Dermis blood vessel endothelial cell (primary cell): Measurements from ENCODE around the gene BRINP3. TPM values are rescaled to one million over a fixed set of nuclear protein-coding genes. Genes with fewer than 3 reads are reported as not detected.
A peak's percentile ranks its signal among the peaks of the same experiment; 100 is the strongest.
"Not testable (repeated sequence)": the region's sequence is repeated elsewhere in the genome, so short reads cannot be mapped to it uniquely, and the experiment has no call there.

Experiments
- DNase-seq: peaks from one replicate; pipeline ENCODE4 v3.0.0; 2010
- total RNA-seq: library from RNA; depleted of rRNA; stranded (reverse); fragments of >200 nt; gene quantifications from 2 replicates; pipeline ENCODE4 v1.2.3, GENCODE V29; 2014

The BRINP3 gene
- not detected in 2 replicates for total RNA-seq

DNA sequence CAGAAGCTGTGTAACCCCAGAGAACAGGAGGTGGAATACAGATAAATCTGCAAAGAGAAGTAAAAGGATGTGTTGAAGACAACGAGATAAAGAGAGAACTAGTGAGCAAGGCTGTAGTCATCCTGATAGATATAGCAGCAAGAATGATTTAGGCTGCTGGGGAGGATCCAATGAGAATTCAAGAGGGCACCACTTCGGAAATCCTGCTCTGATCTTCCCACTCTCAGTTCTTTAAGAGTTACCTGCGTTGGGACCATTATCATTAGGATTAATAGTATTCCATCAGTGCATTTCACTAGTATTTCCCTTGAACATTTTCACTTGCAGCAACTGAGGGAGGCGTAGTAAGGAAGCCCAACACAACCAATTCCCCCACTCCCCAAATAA is at the start of gene BRINP3:
Gene BRINP3, minus strand, starts transcription at position 103 of the 387 bp plus-strand sequence.
- DNase-seq: no peak

DNA sequence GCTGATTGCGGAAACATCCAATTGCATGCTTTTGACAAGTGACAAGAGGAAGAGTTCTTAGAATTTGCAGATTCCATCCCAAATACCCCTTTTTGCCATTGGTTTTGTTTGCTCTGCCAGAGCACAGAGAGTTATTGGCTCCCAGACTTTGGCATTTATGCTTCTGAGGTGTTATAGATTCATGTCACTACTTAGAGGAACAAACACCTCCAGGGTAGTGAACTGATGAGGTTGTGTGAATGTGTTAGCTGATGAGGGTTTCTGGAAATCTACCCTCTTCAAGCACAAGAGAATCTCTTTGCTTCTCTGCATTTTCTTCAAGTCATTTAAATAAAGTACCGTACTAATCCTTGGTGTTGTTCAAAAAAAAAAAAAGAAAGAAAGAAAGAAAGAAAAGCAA is 33.9 kb upstream of the BRINP3 start:
- no peak for DNase-seq

DNA sequence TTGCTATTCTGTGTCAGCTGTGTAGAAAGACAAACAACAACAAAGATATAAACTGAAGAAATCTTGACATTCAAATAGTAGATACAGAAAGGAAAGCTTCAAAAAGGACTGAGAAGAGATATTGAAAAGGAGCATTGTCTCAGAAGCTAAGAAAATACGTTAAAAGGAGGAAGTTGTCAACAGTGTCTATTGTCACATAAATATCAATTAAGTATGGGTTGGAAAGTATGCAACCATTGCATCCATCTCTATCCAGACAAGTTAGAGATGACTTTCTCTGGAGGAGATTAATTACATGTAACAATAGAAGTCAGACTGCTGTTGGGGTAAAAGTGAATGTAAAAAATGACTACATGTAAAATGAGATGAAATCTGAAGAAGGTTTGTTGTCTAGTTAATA is 29.7 kb upstream of the BRINP3 start:
- no peak for DNase-seq

DNA sequence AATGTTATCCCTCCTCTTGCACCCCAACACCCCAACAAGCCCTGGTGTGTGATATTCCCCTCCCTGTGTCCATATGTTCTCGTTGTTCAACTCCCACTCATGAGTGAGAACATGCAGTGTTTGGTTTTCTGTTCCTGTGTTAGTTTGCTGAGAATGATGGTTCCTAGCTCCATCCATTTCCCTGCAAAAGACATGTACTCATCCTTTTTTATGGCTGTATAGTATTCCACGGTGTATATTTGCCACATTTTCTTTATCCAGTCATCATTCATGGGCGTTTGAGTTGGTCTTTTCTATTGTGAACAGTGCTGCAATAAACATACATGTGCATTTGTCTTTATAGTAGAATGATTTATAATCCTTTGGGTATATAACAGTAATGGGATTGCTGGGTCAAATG is 26.9 kb upstream of the BRINP3 start:
- not testable (repeated sequence) for DNase-seq

DNA sequence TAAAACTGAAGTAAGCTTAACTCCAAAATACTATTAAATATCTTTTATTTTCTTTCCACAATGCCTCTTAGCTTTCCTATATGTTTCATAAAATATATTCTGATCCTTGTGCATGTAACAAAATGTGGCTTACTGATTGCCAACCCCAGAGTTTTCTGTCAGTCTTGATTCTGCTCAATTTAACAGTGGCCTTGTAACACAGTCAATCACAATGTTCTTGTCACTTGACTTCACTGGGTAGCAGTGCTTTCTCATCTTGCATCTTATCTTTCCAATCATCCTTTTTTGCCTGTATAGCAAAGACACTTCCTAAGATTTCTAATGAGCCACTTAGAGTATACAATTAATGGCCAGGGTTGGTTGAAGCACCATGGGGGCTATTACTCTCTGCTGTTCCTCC is 19.9 kb upstream of the BRINP3 start:
- no peak for DNase-seq

DNA sequence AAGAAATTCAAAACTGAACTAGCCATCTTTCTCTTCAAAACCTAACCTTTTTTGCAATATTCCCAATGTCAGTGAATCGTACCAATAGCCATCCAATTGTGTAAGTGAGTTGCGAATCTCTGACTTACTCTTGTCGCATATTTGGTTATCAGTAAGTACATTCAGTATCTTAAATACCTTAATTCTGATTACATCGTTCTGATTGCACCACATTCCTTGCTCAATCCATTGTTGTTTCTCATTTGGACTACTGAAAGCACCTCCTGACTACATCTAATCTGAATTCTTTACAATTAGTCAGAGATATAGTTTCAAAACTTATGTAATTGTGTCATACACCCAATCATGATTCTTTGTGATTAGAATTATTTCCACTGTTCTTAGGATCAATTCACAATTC is 16.8 kb upstream of the BRINP3 start:
- no peak for DNase-seq

DNA sequence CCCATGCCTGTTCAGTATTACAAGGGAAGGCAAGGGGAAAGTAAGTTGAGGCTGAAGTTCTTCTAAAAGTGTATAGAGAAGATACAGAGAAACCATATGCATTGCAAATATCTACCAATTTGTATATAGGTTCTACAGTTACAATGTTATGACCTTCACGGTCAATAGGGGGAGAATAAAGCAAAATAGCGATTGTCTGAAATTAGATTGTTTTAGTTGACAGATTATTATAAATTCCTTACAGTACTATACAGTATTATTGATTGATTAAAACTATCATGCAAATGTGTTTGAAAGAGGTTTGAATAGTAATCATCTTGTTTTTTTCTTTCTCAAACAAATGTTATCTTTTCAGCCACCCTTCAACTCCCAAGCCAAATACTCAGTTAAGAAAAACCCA is 13.7 kb upstream of the BRINP3 start:
- no peak for DNase-seq

DNA sequence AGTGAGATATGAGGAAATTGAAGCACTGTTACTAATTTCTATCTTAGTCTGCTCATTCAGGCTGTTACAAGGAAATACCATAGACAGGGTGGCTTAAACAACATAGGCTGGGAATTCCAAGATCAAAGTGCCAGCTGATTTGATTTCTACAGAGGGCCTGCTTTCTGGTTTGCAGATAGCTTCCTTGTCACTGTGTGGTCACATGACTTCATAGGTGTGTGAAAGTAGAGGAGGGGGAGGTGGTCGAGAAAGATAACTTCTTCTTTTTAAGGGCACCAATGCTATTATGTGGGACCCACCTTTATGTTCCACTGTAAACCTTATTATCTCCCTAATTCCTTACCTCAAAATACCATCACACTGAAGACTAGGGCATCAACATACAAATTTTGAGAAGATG is 6.4 kb upstream of the BRINP3 start:
- no peak for DNase-seq

DNA sequence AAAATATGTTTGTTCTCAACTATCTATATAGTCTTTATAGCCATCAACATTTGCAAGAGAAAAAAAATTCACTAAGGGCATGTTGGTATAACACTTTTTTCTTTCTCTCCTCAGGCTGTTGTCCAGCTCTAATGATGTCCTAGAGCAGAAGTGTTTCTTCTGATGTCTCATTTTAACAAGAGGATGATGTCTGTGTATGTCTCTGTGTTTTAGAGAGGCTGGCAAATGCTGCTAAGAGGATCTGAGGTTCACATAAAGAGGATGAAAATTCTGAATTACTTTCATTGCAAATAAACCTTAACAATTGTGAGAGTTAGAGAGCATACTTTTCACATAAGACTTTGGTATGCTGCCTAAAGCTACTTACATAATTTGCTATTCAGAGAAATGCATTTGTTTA is 2.6 kb upstream of the BRINP3 start:
- no peak for DNase-seq

DNA sequence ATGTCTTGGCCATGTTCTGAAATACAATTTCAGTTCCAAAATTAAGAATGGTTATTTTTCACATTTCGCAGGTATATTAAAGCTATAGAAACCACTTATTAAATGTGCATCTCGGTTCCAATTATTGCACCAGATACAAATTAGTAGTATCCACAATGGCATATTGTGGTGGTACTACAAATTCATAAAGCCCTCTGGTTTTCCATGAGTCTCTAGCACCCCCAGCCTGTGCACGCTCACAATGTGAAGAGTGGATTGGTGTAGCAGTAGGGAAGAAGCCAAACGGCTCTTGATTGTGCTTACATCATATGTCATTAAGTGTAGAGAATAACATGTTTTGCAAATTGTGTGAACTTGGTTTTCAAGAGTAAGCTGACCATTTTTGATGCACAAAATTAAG is 1.9 kb upstream of the BRINP3 start:
- DNase-seq: no peak

DNA sequence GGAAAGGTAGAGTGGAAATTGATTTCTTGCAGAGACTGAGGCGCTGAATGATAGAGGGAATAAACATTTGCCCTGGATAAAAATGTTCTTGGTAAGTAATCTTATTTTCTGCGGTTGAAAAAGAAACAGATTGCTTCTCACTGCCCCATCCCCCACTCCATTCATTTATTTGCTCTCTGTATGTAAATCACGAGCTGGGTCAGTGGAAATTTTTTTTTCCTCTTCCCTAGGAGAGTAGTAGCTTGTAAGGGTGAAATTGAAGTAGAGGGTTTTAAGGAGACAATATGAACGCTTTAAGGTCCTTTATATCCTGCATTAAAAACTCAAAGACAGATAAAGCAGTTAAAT is 1.4 kb upstream of the BRINP3 start:
- no peak for DNase-seq

DNA sequence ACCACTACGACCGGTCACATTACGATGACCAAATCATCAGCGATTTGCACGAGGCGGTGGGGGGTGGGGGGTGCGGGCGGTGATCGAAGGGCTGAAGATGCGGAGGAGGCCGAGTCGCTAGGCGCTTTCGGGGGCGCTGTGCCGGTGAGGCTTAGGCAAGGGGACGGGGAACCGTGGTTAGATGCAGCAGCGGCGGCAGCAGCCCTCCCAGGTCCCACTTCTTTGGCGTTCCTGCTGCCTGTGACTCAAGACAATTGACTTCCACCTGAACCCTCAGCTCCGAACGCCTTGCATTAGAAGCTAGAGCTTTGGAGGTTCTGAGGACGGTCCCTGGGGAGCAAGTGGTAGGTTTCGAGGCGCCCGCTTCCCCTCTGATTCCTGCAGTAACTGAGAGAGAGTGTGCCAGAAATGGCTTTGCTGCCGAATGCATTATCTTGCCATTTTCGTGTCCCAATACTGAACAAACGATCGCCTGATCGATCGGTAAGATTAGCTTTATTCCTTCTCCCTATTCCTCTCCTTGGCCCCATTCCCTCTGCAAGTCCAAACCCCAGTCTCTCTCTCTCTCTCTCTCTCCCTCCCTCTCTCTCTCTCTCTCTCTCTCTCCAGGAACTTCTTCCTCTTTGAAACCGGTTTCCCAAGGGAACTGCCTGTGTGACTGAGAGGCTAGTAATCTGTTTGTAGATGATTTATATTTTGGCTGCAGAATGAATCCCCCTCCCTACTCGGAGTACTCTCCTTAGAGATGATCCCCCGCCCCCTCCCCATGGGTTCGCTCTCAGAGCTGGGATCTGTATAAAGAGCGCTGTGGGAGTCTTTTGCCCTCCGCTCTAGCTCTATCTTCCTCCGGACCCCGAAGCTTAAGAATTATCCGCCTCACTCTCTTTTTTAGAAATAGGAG is 735 bp upstream of the BRINP3 start:
- peak; percentile 3 for DNase-seq

DNA sequence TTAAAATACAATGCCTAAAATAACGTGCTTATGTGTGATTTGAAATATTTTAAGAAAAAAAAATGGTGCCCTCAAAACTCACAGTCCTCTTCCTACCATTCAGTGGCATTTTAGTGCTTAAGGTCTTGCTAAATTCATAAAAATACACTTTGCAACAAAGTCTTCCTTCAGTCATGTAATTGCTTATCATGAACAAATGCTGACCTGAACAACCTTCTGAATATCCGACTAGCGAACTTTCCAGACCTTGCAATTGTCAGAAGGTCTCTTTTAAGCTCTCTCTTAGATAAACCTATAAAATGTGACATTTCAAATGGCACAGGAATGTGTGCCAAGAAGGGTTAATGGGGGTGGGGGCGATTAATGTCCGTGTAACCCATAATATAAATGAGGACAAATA is 858 bp downstream of the BRINP3 start:
- no peak for DNase-seq

DNA sequence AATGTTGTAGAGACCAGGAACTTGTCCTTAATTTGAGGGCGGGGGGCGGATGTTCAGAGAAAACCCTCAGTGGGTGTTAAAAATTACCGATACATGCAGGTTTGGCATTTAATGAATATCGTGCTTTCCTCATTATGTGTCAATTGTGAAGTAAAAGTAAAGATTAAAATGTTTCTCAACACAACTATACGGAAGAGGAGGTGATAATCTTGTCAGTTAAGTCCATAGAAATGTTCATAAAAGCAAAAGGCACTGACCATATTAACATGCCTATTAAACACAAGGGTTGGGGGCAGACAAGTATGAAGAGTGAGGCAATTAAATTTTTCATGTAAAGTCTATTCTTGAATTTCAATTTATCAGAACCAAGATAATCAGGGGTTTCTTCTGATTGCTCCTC is 1.3 kb downstream of the BRINP3 start:
- DNase-seq: no peak

DNA sequence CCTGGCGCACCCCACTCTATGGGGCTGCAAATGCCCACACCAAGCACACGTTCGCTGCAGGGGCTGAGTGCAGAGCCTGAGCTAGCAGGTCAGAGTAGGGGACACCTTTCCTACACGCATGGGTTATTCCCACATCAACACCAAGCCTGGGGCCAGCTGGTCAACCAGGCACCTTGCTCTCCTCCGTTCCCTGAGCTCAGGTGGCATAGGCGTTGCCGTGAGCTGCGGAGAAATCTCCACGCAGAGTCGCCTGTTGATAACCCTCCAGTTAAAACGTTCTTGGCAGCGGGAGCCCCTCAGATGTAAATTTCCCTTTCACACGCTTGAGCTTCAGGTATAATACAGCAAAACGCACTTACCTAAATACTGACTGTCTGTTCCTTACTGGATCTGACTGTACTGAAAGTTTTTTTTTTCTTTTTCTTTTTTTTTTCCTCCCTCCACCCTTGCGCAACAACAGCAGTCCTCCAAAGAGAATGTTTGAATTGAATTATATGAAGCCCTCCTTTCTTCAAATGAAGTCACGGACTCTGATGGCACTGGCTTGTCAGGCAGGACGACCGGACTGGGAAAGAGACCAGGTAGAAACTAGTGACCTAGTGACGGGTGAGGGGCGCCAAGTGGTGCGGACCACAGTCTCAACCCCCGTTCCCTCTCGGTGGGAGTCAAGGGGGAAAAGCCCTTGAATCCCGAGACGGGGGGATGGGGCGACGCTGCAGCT is 2.1 kb downstream of the BRINP3 start:
- DNase-seq: no peak

DNA sequence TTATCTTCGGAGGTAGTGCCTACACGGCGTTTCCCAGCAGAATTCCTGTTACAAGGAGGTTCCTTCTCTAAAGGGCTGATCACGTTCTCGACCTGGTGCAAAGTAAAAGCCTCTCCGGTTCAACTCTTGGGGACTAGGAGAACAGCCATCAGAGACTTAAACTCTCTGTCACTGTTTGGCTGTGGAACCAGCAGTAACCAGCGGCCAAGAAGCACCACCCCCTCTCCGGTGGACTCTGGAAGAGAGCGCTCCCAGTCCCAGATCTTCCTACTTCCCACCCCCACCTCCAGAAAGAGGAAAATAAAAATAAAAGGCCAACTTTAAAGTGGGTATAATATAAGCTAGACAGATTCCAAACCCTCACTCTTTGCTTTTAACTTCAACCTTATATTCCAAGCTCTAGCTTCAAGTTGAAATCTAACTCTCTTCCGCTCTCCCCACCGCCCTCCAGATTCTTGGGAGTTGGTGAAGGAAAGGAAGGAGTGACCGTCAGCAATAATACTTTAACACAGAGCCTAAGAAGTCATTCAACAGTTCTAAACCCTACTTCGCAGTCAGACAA is 2.9 kb downstream of the BRINP3 start:
- DNase-seq: no peak

DNA sequence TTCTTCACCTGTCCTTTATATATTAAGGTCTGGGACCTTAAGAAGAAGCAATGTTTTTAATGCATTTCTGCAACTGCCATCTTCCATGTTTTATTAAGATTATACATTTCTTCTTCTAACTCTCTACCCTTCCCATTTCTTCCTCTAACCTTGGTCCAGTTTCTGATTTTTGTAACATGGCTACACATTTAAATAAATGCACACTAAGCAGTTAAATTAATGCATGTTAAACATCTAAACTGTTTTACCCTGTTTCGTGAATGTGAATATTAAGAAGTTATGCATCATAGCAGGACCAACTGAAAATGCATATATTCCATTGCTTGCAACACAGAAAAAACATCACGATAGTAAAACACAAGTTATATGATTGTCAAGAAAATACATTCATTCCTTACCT is 3.7 kb downstream of the BRINP3 start:
- DNase-seq: no peak

DNA sequence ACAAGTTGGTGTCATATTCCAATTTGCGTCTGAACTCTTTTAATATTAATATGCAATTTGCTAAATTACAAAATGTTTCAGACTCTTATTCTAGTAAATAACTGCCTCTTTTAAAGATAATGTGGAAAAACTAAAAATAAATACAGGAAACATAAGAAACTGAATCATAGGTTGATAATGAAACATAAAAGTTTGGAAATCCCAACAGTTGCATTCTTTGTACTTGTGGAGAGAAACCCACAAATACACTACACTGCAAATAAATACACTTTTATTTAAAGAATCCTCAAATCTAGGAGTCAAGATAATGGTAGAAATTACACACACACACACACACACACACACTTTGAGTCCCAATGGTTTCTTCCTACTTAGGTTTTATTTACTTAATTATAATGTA is 5.2 kb downstream of the BRINP3 start:
- DNase-seq: no peak

DNA sequence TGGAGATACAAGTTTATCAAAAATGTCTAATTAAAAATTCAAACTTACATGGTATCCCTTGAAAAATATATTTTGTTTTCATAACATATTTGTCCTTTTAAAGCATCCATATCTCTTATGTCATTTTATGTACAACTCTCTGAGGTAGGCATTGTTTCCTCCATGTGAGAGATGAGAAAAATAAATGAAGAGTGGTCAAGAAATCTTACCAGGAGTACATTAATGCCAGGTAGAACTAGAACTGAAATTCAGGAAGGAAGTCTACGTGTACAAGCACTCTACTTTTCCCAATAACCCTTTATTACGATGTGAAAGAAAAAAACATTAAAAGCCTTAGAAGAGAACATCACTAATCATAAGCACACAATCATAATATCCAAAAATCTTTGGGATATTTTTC is 5.6 kb downstream of the BRINP3 start:
- DNase-seq: no peak

DNA sequence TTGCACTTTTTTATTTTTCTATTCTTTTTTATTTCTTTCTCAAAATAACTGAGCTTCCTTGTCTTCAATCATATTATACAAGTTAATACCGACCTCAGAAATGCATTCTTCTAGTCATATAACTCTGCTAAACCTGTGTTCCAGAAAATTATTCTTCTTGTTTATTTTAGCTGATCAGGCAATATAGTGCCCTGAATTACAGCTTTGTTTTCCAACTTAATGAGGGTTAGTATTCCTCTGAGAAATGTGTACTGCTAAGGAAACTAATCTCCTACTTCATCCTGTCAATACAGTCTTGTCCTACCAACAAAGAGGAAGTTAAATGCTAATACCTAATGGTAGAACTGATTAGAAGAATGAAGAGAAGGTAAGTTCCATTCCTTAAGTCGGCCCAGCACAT is 13.0 kb downstream of the BRINP3 start:
- no peak for DNase-seq

DNA sequence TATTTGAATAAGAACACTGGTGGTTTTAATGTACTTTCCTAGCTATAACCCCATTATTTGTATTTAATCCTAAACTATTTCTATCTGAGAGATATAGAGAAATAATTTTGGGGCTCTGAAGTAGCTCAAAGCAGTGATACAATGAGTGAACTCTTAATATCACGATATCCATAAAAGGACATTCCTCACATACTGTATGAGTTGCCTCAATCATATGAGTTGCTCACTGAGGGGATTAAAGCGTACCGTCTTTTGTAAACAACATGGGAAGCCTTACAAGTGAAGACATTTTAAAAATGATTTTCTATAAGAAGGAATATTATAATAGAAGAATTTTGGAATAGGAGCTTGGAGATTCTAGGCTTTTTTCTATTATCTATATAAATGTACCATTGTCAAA is 21.5 kb downstream of the BRINP3 start:
- DNase-seq: no peak

DNA sequence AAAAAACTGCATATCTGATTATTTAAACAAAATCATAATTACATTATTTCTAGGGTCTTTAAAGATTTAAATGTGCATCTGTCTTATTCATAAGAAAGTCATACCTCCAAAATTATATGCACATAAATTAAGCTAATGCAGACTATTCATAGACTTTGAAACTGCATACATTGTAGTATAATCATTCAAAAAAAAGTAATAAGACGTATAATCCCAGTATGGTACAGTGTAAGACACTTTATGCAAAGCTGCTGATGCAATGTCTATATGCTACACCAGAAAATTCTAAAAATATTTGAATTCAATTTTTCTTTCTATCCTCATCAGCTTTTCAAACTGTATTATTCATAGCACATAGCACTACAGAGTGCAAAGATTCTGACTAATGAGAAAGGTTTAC is 22.0 kb downstream of the BRINP3 start:
- no peak for DNase-seq

DNA sequence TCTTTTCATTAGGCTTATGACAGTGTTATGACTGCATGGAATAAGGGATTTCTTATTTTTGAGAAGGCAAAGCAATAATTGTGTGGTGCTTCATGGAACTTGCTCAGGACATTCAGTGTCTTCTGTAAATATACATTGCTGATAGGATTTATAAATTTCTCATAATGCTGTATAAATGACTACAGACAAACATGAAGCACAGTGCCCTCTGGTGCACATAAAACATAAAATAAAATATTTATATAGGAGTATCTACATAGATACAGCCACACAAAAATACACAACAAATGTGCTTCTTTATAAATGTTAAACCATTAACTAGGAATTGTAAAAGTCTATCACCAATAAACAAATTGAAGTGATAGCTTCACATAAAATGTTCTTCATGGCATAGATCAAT is 24.1 kb downstream of the BRINP3 start:
- no peak for DNase-seq

DNA sequence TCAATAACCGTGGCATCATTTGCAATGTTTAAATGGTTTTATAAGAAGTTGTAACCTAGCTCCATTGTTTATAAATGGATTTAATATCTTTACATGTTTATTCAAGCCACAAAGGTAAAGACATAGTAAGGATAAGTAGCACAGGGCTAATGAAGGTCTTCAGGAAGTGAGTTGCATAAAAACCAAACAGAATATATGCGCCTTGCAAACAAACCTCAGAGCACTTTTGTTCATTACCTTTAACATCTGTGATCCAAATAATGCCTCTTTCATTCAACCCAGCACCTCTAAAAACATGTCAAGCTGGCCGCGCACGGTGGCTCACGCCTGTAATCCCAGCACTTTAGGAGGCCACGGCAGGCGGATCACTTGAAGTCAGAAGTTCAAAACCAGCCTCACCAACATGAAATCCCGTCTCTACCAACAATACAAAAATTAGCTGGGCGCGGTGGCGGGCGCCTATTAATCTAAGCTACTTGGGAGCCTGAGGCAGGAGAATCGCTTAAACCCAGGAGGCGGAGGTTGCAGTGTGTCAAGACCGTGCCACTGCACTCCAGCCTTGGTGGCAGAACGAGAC is 25.3 kb downstream of the BRINP3 start:
- no peak for DNase-seq
